Measurements from ENCODE around the gene OR4D1.

Gene OR4D1

GRCh38 chr17:58195518-58196123 is 47.4 kb downstream of the OR4D1 start:
- no peak for FAIRE-seq

- FAIRE-seq, result no peak
These were observed 48.4 kb downstream of the OR4D1 start for GRCh38 chr17:58196610-58197009.

GRCh38 chr17:58200024-58200633 is 51.9 kb downstream of the OR4D1 start:
- FAIRE-seq, result no peak

GRCh38 chr17:58202859-58203258 is 54.7 kb downstream of the OR4D1 start:
- FAIRE-seq, result no peak

- no peak for FAIRE-seq
These were observed 56.6 kb downstream of the OR4D1 start for GRCh38 chr17:58204796-58205195.

GRCh38 chr17:58205936-58206335 is 57.8 kb downstream of the OR4D1 start:
- FAIRE-seq, result no peak

- no peak for FAIRE-seq
These were observed 59.3 kb downstream of the OR4D1 start for GRCh38 chr17:58207451-58207850.

GRCh38 chr17:58208344-58208743 is 60.2 kb downstream of the OR4D1 start:
- FAIRE-seq, result no peak
